Heart left ventricle (tissue), 16 donors: Measurements from ENCODE around the gene VMP1. TPM values are rescaled to one million over a fixed set of nuclear protein-coding genes. Genes with fewer than 3 reads are reported as not detected.
"Not testable (repeated sequence)": the region's sequence is repeated elsewhere in the genome, so short reads cannot be mapped to it uniquely, and the experiment has no call there.

ENCODE experiments used
- ATAC-seq, 4 donors: fragments of 200-7000 bp; cut with Tn5 transposase; one replicate each; pipeline ENCODE4 v1.9.1; 2020 to 2022; ENCODE audit warnings: moderate library complexity in 4 of 4, mild to moderate bottlenecking in 3 of 4, moderate number of reproducible peaks in 1 of 4
- DNase-seq, 5 donors: peaks; one replicate each; pipeline ENCODE4 v3.0.0-alpha.2; 2020
- H3K27ac ChIP-seq, 12 donors: fragments of 200-600 bp; sonication (generic) in 4 of 12; one replicate each; pipeline versions ENCODE4 v1.5.0 to v1.8.0; 2016 to 2022; ENCODE audit warnings: mild to moderate bottlenecking in 2 of 12
- H3K27me3 ChIP-seq, 9 donors: fragments of 200-600 bp; sonication (generic) in 2 of 9; one replicate each; pipeline versions ENCODE4 v1.5.1 to v1.8.0; 2016 to 2022; ENCODE audit warnings: mild to moderate bottlenecking in 3 of 9
- H3K36me3 ChIP-seq, 9 donors: fragments of 200-600 bp; sonication (generic) in 2 of 9; one replicate each; pipeline versions ENCODE4 v1.5.0 to v1.8.0; 2018 to 2022; ENCODE audit warnings: mild to moderate bottlenecking in 2 of 9
- H3K4me1 ChIP-seq, 12 donors: fragments of 200-600 bp; sonication (generic) in 4 of 12; one replicate each; pipeline versions ENCODE4 v1.5.0 to v1.8.0; 2016 to 2022; ENCODE audit warnings: mild to moderate bottlenecking in 3 of 12
- H3K4me3 ChIP-seq, 12 donors: fragments of 200-600 bp; sonication (generic) in 4 of 12; one replicate each; pipeline versions ENCODE4 v1.5.0 to v1.8.0; 2017 to 2022; ENCODE audit warnings: mild to moderate bottlenecking in 9 of 12, moderate library complexity in 4 of 12
- H3K9me3 ChIP-seq, 12 donors: fragments of 200-600 bp; sonication (generic) in 4 of 12; one replicate each; pipeline versions ENCODE4 v1.5.0 to v1.8.0; 2016 to 2022; ENCODE audit warnings: mild to moderate bottlenecking in 1 of 12
- POLR2A ChIP-seq, 2 donors: fragments of 450-650 bp; IDR thresholded peaks; one replicate each; pipeline ENCODE4 v1.6.1; 2017; ENCODE audit warnings: antibody characterized with exemption in 2 of 2, mild to moderate bottlenecking in 2 of 2, moderate library complexity in 2 of 2
- WGBS, 4 donors: extraction: QIAGEN DNeasy Blood & Tissue Kit in 2 of 4; methylation state at CpG; one replicate each; pipeline versions ENCODE4 v1.1.5 to v1.1.7; 2013 to 2018; 5-methylcytosine and 5-hydroxymethylcytosine counted together
- intact Hi-C, 10 donors: fragments of 100-400 bp; cut with DNase I; formaldehyde crosslinking; loops; one replicate each; pipeline versions ENCODE4 v1.11.1 to v1.14.2; 2022
- polyA plus RNA-seq, 2 donors: library from polyadenylated mRNA; stranded (reverse); fragments of 200-250 nt; gene quantifications; one replicate each; pipeline ENCODE4 v1.2.3, GENCODE V29; 2013
- total RNA-seq, 9 donors: library from RNA; depleted of rRNA in 2 of 9; stranded (reverse); fragments of >200 nt in 2 of 9; fragmentation: NEBNext Ultra II Directional in 3 of 9; extraction: Animal tissue kit (Norgen Biotek cat#: 25700) in 3 of 9; gene quantifications; one replicate each; pipeline versions ENCODE4 v1.1.0 to v1.2.4, GENCODE V29; 2016 to 2023
- TF ChIP-seq, protein P1 (sequence below), 12 donors: fragments of 200-600 bp; sonication (generic) in 4 of 12; IDR thresholded peaks; one replicate each; pipeline versions ENCODE4 v1.5.0 to v1.8.0; 2018 to 2022; ENCODE audit warnings: antibody characterized with exemption in 12 of 12, mild to moderate bottlenecking in 5 of 12
- donor health status: ischemic (EF 13 %, LVEDD 7.1; RV severe dilation, severe dysfunction).
- donor health status: healthy with polysubstance abuse.
- donor health status: DM: no; HTN: yes; CAD: no.
- donor health status: DM: no; HTN: no; CAD: no.
- donor health status: ischemic (EF 25% LVEDD 6.9; RV normal size, moderate dysfunction).
- donor health status: ischemic (EF 25% LVEDD 5.7; RV mildly dilated, moderate dysfunction).
- donor health status: healthy.
- donor health status: DM: yes; HTN: yes; CAD: no.
- donor health status: ischemic (EF 35%, LVEDD 5.7; RV mildly dilated, moderate dysfunction).
- donor health status: nonischemic (EF 11% LVEDD 7.7; RV severe dilation, severe dysfunction).
- donor health status: DM: yes; HTN: yes; CAD: no.
- donor health status: PGD.
- donor health status: ischemic (EF 29% LVEDD 5.4; RV normal size, mild dysfunction).
- donor health status: nonischemic (EF 23%, LVEDD 6.1; RV moderate dilation, normal function).

VMP1 gene
- total and polyA plus RNA-seq, 11 donors, result 19.3 to 181 (median 50.1) TPM

DNA sequence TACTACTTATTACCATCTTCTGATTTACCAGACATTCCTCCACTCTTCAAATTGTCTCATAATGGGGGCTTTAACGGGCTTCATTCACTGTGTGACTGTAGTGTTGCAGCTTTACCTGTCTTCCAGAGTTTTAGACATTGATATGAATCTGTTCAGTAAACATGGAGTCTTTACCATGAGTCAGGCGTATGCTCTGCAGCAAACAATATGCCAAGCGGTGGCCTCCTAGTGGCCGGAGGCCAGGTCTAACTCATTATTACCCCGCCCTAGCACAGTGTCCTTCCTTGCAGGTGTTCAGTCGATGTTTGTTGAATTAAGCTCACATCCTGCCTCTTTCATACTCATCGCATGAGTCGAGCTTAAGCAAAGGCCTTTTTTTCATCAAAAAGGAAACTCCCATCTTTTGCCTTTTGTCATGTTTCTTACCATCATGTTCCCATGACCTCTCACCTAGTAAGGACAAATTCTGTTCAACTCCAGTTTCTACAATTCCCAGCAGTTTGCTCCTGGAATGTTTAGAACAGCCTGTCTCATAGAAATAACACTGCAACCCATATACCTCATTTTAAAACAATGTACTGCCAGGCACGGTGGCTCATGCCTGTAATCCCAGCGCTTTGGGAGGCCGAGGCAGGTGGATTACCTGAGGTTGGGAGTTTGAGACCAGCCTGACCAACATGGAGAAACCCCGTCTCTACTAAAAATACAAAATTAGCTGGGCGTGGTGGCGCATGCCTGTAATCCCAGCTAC is 145.9 kb downstream of the VMP1 start:
- intact Hi-C loops, result no loop called here
- 65 to 81% (median 75%) methylated on average over 14 of the region's 14 CpGs for WGBS, 4 donors
- H3K4me3 ChIP-seq, result no peak overlapping the region
- H3K27me3 ChIP-seq, result no peaks in the 10 kb centered on the region
- DNase-seq (no peak), ATAC-seq (peak in 2 of 4 donors; percentile 32 to 60)
- no peaks in the 10 kb centered on the region for H3K36me3 ChIP-seq
- peaks cover 0 to 60% (median 8%) of the 10 kb centered on the region in 12 donors for H3K4me1 ChIP-seq
- H3K9me3 ChIP-seq, result no peaks in the 10 kb centered on the region
- H3K27ac ChIP-seq, result peak overlapping the region in 8 of 12 donors; percentile 5 to 82 (median 56)
- no peak for TF ChIP-seq POLR2A (IDR thresholded peaks at IDR 0.05)
- TF ChIP-seq, protein P1, sequence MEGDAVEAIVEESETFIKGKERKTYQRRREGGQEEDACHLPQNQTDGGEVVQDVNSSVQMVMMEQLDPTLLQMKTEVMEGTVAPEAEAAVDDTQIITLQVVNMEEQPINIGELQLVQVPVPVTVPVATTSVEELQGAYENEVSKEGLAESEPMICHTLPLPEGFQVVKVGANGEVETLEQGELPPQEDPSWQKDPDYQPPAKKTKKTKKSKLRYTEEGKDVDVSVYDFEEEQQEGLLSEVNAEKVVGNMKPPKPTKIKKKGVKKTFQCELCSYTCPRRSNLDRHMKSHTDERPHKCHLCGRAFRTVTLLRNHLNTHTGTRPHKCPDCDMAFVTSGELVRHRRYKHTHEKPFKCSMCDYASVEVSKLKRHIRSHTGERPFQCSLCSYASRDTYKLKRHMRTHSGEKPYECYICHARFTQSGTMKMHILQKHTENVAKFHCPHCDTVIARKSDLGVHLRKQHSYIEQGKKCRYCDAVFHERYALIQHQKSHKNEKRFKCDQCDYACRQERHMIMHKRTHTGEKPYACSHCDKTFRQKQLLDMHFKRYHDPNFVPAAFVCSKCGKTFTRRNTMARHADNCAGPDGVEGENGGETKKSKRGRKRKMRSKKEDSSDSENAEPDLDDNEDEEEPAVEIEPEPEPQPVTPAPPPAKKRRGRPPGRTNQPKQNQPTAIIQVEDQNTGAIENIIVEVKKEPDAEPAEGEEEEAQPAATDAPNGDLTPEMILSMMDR (IDR thresholded peaks at IDR 0.05), result peak in 8 of 12 donors; percentile 13 to 48 (median 28)

DNA sequence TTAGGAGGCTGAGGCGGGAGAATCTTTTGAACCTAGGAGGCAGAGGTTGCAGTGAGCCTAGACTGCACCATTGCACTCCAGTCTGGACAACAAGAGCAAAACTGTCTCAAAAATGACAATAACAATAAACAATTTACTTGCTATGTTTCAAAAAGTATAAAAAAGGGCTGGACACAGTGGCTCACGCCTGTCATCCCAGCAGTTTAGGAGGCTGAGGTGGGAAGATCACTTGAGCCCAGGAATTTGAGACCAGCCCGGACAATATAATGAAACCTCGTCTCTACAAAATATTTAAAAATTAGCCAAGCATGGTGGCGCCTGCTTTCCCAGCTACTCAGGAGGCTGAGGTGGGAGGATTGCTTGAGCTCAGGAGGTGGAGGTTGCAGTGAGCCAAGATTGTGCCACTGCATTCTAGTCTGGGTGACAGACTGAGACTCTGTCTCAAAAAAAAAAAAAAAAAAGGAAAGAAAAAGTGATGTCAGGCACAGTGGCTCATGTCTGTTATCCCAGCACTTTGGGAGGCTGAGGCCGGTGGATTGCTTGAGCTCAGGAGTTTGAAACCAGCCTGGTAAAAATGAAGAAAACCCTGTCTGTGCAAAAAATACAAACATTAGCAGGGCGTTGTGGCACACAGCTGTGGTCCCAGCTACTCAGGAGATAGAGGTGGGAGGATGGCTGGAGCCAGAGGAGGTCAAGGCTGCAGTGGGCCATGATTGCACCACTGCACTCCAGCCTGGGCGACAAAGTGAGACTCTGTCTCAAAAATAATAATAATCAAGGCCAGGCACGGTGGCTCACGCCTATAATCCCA is 146.7 kb downstream of the VMP1 start:
- Histone ChIP-seq H3K4me1 (peaks cover 0 to 53% (median 8%) of the 10 kb centered on the region in 12 donors), H3K27ac (peak overlapping the region in 8 of 12 donors; percentile 5 to 82 (median 56))
- intact Hi-C loops, DNase-seq, H3K9me3 ChIP-seq, H3K4me3 ChIP-seq, H3K27me3 ChIP-seq, H3K36me3 ChIP-seq, ATAC-seq: not testable (repeated sequence)
- WGBS, 4 donors, result 94 to 97% (median 95%) methylated on average over 10 of the region's 10 CpGs

DNA sequence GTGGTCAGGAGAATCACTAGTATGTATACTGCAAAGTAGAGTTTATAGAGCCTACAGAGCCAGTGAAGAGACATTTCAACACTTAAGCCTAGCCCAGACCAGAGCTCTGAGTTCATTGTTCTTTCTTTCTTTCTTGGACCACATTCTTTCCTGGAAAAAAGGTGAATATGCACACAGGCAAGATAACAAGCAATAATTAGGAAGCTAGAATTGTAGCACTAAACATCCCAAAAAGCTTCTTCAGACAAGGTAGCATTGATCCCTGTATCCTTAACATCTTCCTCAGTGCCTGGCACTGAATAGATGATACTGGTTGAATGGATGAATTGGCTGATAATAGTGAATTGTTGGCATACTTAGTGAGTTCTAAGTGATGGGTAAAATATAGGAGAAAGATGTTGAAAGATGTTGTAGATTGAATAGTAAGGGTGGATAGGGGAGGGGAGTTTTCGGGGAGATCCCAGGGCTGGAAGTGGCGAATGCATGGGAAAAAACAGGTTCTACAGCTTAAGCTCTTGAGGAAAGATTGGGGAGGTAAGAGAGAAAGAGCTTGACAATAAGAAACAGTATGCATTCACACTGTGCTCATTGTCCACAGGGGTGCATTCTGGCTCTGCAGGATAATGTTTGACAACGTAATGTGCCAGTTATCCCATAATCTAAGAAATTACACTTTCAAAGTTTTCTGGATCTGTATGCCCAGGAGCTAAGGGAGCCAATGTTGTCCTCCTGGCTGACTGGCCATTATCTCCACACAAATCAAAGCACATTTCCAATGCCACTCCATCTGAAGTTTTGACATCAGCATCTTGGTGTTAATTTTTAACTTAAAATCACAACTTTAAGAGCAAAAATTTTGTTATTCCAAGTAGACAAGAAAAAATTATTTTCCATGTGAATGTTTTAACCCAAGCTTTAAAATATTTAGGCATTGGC is 149.7 kb downstream of the VMP1 start:
- Histone ChIP-seq H3K9me3 (no peaks in the 10 kb centered on the region), H3K36me3 (peaks cover 0 to 27% (median 13%) of the 10 kb centered on the region in 9 donors), H3K27me3 (no peaks in the 10 kb centered on the region), H3K27ac (no peak overlapping the region), H3K4me1 (peaks cover 0 to 42% (median 4%) of the 10 kb centered on the region in 12 donors), H3K4me3 (no peak overlapping the region)
- no peak for ATAC-seq
- intact Hi-C loops, result no loop called here
- no peak for DNase-seq
- WGBS, 4 donors, result 87 to 95% (median 94%) methylated on average over 3 of the region's 3 CpGs
- TF ChIP-seq POLR2A (IDR thresholded peaks at IDR 0.05), result no peak
- TF ChIP-seq, protein P1 (IDR thresholded peaks at IDR 0.05), result no peak

DNA sequence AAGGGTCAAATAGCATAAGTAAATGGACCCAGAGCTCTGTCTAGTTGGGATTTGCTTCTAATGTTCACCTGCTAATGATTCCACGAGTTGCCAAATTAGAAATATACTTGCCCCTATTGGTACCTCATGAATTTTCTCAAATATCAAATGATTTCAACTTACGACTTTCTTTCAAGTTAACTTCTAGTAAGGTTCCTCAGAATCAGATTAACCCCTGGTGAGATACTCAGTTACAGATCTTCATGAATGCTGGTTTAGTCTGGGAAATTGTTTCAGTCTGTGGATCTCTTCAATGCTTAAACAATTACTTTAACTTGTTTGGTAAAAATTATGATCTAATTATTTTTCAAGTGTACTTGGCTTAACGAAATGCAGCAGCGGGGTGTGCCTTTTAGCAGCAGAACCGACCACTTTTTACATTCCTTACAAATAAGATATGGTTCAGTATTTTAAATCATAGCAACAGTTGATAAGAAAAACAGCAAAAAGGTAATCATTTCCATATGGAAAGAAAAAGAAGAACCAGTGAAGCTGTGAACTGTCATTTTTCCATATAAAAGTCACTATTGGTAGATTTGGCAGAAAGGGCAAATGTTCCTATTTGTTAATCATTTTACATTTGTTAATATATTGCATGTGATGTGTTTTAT is 150.8 kb downstream of the VMP1 start:
- intact Hi-C loops, result no loop called here
- no peak for DNase-seq

More for the DNA sequence above, 150.8 kb downstream of the VMP1 start:
- Histone ChIP-seq H3K9me3 (no peaks in the 10 kb centered on the region), H3K27me3 (no peaks in the 10 kb centered on the region), H3K4me3 (no peak overlapping the region), H3K4me1 (peaks cover 0 to 30% (median 2%) of the 10 kb centered on the region in 12 donors), H3K36me3 (peaks cover 0 to 37% (median 19%) of the 10 kb centered on the region in 9 donors), H3K27ac (no peak overlapping the region)
- WGBS, 4 donors, result 87 to 89% (median 89%) methylated on average over 5 of the region's 5 CpGs
- TF ChIP-seq POLR2A (IDR thresholded peaks at IDR 0.05), result no peak
- ATAC-seq, result no peak
